Activated T-cell treated with anti-CD3 and anti-CD28 coated beads, Interleukin-2, amount 50 U/mL, for 24 hours (primary cell): ENCODE results near the gene CERS6.
A peak's percentile ranks its signal among the peaks of the same experiment; 100 is the strongest.

Experiments used
- DNase-seq: peaks from one replicate; pipeline ENCODE4 v3.0.0-alpha.2; 2020
- H3K27ac Mint-ChIP-seq: 2 replicates; pipeline ENCODE4 v1.8.0; 2020; ENCODE audit warnings: mild to moderate bottlenecking, mixed read lengths
- H3K27me3 Mint-ChIP-seq: 2 replicates; pipeline ENCODE4 v1.8.0; 2020; ENCODE audit warnings: mixed read lengths
- H3K36me3 Mint-ChIP-seq: 2 replicates; pipeline ENCODE4 v1.8.0; 2020; ENCODE audit warnings: low read depth, mixed read lengths
- H3K4me1 Mint-ChIP-seq: 2 replicates; pipeline ENCODE4 v1.8.0; 2020; ENCODE audit warnings: low read depth, mixed read lengths
- H3K4me3 Mint-ChIP-seq: 2 replicates; pipeline ENCODE4 v1.8.0; 2020; ENCODE audit warnings: mild to moderate bottlenecking, moderate library complexity, mixed read lengths
- H3K9me3 Mint-ChIP-seq: 2 replicates; pipeline ENCODE4 v1.8.0; 2020; ENCODE audit warnings: mixed read lengths

The CERS6 gene

DNA sequence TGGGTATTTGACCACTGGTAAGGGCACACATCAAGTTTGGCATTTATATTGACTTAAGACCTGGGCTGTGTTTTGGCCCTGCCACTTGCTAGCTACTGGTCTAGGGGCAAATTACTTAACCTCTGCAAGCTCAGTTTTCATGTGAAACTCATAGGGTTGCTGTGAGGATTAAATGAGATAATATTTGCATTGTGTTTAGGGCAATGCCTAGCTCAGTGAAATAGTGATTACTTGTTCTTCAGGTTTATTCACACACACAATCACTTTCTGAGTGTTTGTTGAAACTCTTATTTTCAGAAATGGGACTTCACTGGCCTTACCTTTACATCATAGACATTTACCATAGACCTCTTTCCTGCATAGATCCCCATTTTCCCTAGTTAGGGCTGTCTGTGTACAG, 12.3 kb downstream of the CERS6 start:
- Mint-ChIP-seq H3K27ac (no peak overlapping the region), H3K4me3 (no peak overlapping the region)

DNA sequence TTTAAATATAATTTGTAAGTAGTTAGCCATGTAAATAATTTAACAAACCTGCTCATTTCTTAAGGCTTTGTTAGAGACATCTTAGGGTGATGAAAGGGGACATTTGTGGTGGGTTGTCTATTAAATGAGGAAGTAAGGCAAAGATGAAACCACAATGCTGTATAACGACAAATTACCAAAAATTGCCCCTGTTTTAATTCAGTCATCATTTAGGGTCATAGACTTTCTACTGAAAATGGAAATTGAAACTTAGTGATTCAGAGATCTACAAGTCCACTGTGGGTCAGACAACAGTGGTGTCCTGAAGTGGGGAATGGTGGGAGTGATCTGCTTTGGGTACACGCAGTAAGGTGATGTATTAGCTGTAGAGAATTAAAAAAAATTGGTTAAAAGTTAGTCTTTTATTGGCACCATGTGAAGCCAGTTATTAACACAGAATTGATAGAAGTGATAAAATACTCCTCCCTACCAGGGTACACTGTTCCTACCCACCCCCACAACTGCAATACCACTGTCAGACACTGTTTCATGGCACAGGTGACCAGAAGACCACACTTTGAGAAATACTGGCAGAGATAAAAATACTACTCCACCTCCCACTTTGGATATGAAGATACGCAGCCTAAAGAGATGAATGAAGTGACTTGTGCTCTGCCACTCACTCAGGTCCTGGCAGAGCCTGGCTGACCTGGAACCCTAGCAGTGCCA, 13.4 kb downstream of the CERS6 start:
- H3K4me3 Mint-ChIP-seq, result no peak overlapping the region
- H3K36me3 Mint-ChIP-seq, result peaks cover 2% of the 10 kb centered on the region
- H3K4me1 Mint-ChIP-seq, result peaks cover 76% of the 10 kb centered on the region
- no peak overlapping the region for H3K27ac Mint-ChIP-seq
- H3K9me3 Mint-ChIP-seq, result no peaks in the 10 kb centered on the region
- no peaks in the 10 kb centered on the region for H3K27me3 Mint-ChIP-seq
- DNase-seq, result no peak

More for the DNA sequence above, 12.3 kb downstream of the CERS6 start:
- H3K27me3 Mint-ChIP-seq, result no peaks in the 10 kb centered on the region
- no peaks in the 10 kb centered on the region for H3K9me3 Mint-ChIP-seq
- peaks cover 70% of the 10 kb centered on the region for H3K4me1 Mint-ChIP-seq
- DNase-seq, result no peak
- peaks cover 2% of the 10 kb centered on the region for H3K36me3 Mint-ChIP-seq

DNA sequence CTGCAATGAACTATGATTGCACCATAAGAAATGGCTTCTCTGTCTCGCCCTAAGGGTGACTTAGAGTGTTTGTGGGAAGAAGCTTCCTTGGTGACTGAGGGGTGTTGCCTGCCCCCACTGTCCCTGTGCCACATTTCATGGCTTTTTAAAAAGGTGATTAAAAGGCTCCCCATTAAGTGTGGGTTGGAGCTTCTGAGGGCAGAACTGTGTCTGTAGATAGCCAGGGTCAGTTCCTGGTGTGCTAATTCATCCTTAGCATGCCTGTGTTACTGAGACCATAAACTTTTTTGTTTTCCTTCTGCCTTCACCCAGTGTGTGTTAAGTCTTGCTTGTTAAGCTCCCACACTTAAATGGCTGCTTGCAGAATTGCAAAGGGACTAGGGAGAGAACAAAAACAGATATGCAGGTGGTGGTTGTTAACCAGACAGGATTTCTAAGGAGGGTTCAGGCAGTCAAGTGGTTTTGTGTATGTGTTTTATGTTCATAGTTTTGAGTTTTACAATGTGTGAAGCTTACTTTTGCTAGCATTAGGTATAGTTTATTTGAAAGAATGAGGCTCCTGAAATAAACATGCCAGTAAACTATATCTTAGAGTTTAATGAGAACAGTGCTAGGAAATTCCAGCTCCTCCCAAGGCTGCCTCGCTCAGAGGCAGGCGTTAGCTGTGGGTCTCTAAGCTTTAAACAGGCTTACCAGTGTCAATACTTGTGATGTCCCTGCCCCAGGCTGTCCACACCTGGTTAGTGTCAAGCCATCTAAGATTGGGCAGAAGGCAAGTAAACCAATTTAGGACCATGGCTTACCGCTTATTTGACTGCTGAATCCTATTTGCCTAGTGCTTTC, 14.5 kb downstream of the CERS6 start:
- DNase-seq, result no peak
- no peaks in the 10 kb centered on the region for H3K27me3 Mint-ChIP-seq
- H3K9me3 Mint-ChIP-seq, result no peaks in the 10 kb centered on the region
- H3K27ac Mint-ChIP-seq, result peak overlapping the region; percentile 61
- H3K4me3 Mint-ChIP-seq, result no peak overlapping the region
- H3K4me1 Mint-ChIP-seq, result peaks cover 68% of the 10 kb centered on the region
- peaks cover 2% of the 10 kb centered on the region for H3K36me3 Mint-ChIP-seq

DNA sequence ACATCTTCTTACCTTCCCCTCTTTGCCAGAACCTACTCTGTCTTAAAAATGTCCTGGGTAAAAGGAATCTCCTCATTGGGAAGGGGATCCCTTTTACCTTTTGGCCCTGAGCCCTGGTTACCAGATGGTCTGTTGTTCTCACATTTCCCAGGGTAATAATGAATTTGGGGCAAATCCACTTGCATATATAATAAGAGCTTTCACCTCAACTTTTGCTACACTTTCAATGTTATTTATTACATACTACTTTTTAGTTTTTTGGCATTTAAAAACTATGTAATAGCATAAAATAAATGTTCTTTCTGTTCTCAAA, 15.0 kb downstream of the CERS6 start:
- no peaks in the 10 kb centered on the region for H3K27me3 Mint-ChIP-seq
- no peaks in the 10 kb centered on the region for H3K9me3 Mint-ChIP-seq
- H3K36me3 Mint-ChIP-seq, result peaks cover 2% of the 10 kb centered on the region
- peaks cover 65% of the 10 kb centered on the region for H3K4me1 Mint-ChIP-seq
- no peak overlapping the region for H3K4me3 Mint-ChIP-seq
- no peak for DNase-seq
- H3K27ac Mint-ChIP-seq, result no peak overlapping the region

DNA sequence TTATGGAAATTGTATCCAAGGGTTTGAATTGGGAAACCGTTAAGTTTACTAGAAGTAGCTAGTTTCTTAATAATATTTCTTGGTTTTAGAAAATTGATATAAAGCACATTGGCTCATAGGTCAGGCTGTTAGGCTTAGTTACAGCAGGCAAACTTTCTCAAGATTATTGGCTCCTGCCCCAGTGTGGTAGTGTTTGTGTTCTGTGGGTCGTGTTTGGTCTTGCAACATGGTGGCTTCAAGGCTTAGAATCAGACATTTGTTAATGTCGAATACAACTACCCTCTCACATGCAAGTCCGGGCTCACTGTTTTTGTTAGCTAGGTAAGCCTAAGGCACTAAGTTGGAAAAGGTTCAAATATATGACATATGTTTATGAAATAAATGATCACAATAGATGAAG, 19.6 kb downstream of the CERS6 start:
- no peaks in the 10 kb centered on the region for H3K27me3 Mint-ChIP-seq
- no peaks in the 10 kb centered on the region for H3K9me3 Mint-ChIP-seq
- H3K27ac Mint-ChIP-seq, result no peak overlapping the region
- no peak for DNase-seq
- H3K4me3 Mint-ChIP-seq, result no peak overlapping the region
- peaks cover 52% of the 10 kb centered on the region for H3K4me1 Mint-ChIP-seq
- peaks cover 2% of the 10 kb centered on the region for H3K36me3 Mint-ChIP-seq

DNA sequence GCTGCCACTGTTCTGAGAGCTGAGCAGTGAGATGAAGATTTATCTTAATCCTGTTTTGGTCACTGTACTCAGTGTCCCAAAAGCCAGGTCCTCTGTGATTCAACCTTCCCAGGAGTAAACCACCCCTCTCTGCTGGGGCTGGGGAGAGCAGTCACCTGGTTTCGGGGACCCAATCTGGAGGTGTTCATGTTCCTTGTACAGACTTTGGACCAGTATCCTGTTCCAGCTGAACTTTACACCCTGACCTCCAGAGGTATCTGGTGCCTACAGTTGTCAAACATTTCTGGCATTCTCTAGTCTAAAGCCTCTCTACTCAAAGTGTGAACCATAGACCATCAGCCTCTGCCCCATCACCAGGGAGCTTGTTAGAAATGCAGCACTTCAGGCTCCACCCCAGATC, 22.1 kb downstream of the CERS6 start:
- DNase-seq, result no peak
- H3K36me3 Mint-ChIP-seq, result no peaks in the 10 kb centered on the region
- H3K4me1 Mint-ChIP-seq, result peaks cover 63% of the 10 kb centered on the region
- no peaks in the 10 kb centered on the region for H3K9me3 Mint-ChIP-seq
- H3K27me3 Mint-ChIP-seq, result no peaks in the 10 kb centered on the region
- no peak overlapping the region for H3K27ac Mint-ChIP-seq
- no peak overlapping the region for H3K4me3 Mint-ChIP-seq

DNA sequence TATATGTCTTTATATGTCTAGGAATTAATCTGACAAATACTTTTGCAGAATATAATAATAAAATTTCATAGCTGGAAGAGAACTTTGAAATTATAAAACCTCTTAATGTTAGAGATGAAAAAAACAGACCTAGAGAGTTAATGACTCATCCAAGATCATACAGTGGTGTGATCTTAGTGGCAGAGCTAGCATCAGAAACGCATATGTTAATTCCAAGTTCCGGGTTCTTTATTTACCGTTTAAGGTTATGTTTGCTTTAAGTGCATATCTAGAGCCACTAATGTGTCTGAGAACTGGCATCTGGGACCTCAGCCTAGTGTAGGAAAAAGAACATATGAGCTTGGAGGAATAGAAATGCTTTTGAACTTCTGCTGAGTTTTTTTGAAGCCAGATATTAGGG, 24.3 kb downstream of the CERS6 start:
- H3K9me3 Mint-ChIP-seq, result peaks cover 1% of the 10 kb centered on the region
- DNase-seq, result no peak
- no peak overlapping the region for H3K27ac Mint-ChIP-seq
- no peak overlapping the region for H3K4me3 Mint-ChIP-seq
- H3K36me3 Mint-ChIP-seq, result peaks cover 1% of the 10 kb centered on the region
- H3K4me1 Mint-ChIP-seq, result peaks cover 65% of the 10 kb centered on the region
- H3K27me3 Mint-ChIP-seq, result no peaks in the 10 kb centered on the region

DNA sequence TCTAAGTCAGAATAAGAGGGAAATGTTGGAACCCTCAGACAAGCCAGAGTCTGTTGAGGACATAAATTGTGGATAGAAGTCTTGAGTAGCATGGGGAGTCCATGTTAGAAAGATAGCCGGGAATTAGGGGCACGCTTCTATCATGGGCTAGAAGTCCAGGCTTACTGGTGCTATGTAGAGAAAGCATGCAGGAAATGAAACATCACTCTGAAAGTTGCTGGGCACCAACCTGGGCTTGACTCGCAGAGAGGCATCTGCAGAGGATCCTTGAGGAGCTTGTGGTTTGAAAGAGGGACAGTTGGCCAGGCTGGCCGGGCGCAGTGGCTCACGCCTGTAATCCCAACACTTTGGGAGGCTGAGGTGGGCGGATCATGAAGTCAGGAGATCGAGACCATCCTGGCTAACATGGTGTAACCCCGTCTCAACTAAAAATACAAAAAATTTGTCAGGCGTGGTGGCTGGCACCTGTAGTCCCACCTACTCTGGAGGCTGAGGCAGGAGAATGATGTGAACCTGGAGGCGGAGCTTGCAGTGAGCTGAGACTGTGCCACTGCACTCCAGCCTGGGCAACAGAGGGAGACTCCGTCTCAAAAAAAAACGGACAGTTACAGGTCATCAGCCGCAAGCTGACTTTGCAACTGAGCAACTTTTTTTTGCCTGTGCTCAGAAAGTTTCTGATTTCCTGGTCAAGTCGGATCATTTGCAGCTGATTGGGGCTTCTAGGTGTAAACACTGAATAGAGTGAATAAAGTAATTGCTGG, 24.9 kb downstream of the CERS6 start:
- Mint-ChIP-seq H3K36me3 (peaks cover 3% of the 10 kb centered on the region), H3K9me3 (peaks cover 3% of the 10 kb centered on the region), H3K4me3 (no peak overlapping the region), H3K27me3 (no peaks in the 10 kb centered on the region), H3K27ac (no peak overlapping the region), H3K4me1 (peaks cover 64% of the 10 kb centered on the region)
- no peak for DNase-seq

DNA sequence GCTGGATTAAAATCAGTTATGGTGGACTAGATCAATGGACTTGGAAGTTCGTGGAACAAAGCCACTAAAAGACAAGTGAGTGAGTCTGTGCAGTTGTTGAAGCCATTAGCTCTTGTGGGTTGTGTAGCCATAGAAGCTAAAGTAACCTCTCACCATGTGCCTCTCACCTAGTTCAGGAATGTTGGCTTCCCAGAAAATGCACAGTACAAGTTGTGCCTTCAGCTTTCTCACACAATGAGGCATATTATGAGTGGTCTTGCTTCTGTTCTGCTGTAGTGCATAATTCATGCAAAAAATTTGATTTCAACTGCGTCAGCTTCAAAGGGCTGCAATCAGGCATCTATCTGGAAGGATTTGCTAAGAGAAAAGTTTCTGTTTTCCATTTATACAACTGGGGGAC, 26.2 kb downstream of the CERS6 start:
- H3K27ac Mint-ChIP-seq, result no peak overlapping the region
- H3K36me3 Mint-ChIP-seq, result peaks cover 7% of the 10 kb centered on the region
- peaks cover 59% of the 10 kb centered on the region for H3K4me1 Mint-ChIP-seq
- DNase-seq, result no peak
- no peaks in the 10 kb centered on the region for H3K27me3 Mint-ChIP-seq
- H3K4me3 Mint-ChIP-seq, result no peak overlapping the region
- peaks cover 3% of the 10 kb centered on the region for H3K9me3 Mint-ChIP-seq

DNA sequence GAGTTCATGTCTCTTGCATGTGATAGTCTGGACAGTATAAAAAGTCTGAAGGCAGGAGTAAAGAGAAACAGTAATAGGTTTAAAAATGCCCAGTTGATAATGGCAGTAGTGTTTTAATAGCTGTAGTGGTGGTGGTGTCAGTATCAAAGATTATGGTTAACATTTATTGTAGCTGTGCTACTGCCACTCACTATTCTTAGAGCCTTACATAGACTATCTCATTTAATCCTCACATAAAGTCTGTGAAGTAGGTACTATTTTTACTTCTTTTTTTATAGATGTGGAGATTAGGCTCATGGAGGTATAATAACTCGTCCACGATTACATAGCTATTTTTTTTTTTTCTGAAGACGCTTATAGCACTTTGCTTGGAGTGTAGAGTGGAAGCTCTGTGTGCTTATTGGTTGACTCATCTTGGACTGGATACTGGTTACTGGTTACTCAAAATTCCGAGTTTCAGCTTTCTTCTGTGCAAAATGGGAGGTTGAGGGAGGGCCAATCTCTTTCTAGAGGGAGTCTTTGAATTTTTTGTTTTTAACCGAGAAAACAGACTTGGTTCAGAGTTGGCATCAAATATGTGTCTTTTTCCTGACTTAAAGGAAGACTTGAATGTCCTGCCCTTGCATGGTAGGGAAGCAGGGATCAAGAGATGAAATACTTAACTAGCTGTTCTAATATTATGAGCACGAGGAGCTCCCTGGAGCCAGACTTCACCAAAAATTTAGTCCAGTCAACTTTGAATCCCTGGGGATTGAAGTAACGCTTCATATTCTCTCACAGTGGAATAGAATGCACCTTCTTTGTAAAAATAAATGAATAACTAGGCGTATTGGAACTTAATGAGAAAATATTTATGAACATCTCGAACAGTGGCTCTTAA, 27.1 kb downstream of the CERS6 start:
- Mint-ChIP-seq H3K4me1 (peaks cover 51% of the 10 kb centered on the region), H3K27ac (no peak overlapping the region), H3K27me3 (no peaks in the 10 kb centered on the region), H3K36me3 (peaks cover 7% of the 10 kb centered on the region), H3K4me3 (no peak overlapping the region), H3K9me3 (peaks cover 3% of the 10 kb centered on the region)
- no peak for DNase-seq

DNA sequence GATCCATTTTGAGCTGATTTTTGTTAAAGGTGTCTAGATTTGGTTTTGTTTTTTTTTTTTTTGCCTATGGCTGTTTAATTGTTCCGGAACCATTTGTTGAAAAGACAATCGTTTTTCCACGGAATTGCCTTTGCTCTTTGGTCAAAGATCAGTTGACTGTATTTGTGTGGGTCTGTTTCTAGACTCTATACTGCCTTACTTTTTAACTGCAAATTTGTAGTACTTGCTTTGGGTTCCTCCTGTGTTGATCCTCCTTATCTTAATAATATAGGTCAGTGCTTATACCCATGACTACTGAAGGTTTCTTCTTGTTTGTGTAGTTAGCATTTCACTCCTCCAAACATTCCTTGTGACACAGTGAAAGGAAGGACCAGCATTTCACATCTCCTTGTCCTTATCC, 30.4 kb downstream of the CERS6 start:
- H3K36me3 Mint-ChIP-seq, result peaks cover 7% of the 10 kb centered on the region
- peaks cover 3% of the 10 kb centered on the region for H3K9me3 Mint-ChIP-seq
- peaks cover 55% of the 10 kb centered on the region for H3K4me1 Mint-ChIP-seq
- no peak for DNase-seq
- no peaks in the 10 kb centered on the region for H3K27me3 Mint-ChIP-seq
- H3K27ac Mint-ChIP-seq, result no peak overlapping the region
- H3K4me3 Mint-ChIP-seq, result no peak overlapping the region

DNA sequence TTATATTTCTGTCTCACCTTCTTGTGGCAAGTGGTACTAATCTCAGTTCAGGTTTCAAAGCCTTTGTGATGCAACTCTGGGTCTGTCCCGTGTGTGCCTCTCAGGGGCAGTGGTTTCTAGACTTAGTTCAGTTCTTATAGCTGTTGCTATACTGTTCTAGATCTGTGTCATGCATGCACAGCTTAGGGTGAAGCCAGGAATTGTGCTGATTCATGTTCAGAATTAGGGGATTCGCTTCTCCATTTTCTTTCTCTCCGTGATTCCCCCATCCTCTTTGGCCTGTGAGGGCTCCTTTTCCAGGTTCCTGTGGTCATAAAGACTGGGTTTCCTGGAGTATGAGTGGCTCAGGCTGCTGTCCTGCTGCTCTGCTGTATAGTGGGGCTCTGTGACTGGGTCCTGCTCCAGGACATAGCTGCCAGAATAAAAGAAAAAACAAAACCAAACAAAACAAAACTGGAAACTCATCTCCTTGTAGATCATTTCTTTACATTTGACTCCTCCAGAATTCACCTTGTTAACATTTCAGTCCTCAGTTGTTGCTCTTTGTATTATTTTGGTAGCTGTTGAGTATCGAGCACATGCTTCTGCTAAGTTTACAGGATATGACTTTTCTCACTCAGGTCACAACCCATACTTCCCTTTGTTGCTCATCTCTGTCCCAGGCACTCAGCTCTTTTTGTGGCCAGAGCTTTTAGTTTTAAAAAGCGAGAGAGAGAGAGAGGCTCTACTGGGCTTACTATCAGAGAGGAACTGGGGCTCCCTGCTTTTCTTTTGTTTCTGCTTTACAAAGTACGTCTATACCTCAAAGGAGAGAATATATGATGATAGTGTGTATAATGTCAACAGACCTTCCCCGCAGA, 34.2 kb downstream of the CERS6 start:
- peak overlapping the region; percentile 96 for H3K27ac Mint-ChIP-seq
- peaks cover 24% of the 10 kb centered on the region for H3K36me3 Mint-ChIP-seq
- peak; percentile 55 for DNase-seq
- peak overlapping the region; percentile 71 for H3K4me3 Mint-ChIP-seq
- peaks cover 60% of the 10 kb centered on the region for H3K4me1 Mint-ChIP-seq
- H3K27me3 Mint-ChIP-seq, result no peaks in the 10 kb centered on the region
- H3K9me3 Mint-ChIP-seq, result peaks cover 8% of the 10 kb centered on the region

DNA sequence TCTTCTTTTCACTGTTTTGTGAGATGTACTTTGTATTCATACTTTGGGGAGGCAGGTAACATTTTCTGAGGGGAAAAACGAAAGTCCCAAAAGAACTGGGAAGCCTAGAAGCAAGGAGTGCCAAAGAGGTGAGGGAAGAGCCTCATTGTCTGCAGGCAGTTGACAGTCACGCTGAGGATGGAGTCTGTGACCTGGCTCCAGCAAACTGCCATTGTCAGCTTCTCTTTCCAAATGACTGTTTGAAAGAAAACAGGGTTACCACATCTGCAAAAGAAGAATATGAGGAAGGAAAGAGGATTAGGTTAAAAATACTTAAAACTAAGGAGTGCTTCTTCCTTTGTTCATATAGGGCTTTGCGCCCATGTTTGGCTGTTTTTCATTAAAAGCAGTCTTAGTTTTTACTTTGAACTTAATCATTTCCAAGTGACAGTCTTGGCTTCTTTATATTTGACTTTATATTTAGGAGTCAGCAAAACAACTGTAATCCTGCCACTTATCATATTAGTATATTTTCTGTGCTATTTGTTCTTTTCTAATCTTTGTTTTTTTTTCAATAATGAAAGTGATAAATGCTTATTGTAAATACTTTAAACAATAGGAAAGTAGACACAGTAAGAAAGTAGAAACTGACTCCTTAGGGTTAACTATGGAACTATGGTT, 35.0 kb downstream of the CERS6 start:
- no peak for DNase-seq
- Mint-ChIP-seq H3K27me3 (no peaks in the 10 kb centered on the region), H3K9me3 (peaks cover 5% of the 10 kb centered on the region), H3K4me1 (peaks cover 67% of the 10 kb centered on the region), H3K36me3 (peaks cover 26% of the 10 kb centered on the region), H3K27ac (peak overlapping the region; percentile 96), H3K4me3 (peak overlapping the region; percentile 71)
